Measurements from ENCODE around the gene IGIP. TPM values are rescaled to one million over a fixed set of nuclear protein-coding genes. Genes with fewer than 3 reads are reported as not detected.

Gene IGIP
- polyA plus RNA-seq, 3 donors = 0.08 to 0.75 TPM; not detected in 1

- no peak overlapping the region for H3K4me2 ChIP-seq (replicated peaks; ENCODE audit: extremely low read depth, low read length, poor library complexity, severe bottlenecking)
- H3K9me3 ChIP-seq (replicated peaks in 1 of 2; ENCODE audit: control insufficient read depth in 1 of 2, insufficient read depth in 1 of 2, low read length in 2 of 2) = no peaks in the 10 kb centered on the region
- peaks cover 0 to 6% (median 2%) of the 10 kb centered on the region in 3 donors for H3K27me3 Mint-ChIP-seq (ENCODE audit: low read depth in 3 of 3)
- H3K36me3 ChIP-seq (replicated peaks in 1 of 2; ENCODE audit: control insufficient read depth in 1 of 2, insufficient read depth in 2 of 2, low read length in 2 of 2) = no peaks in the 10 kb centered on the region
- no peak overlapping the region for H3K4me3 ChIP-seq (replicated peaks in 1 of 3; ENCODE audit: low read depth in 2 of 3, low read length in 3 of 3)
- peaks cover 22% of the 10 kb centered on the region for H4K20me1 ChIP-seq (ENCODE audit: insufficient read depth, low read length)
- no peaks in the 10 kb centered on the region for H3K27me3 ChIP-seq (ENCODE audit: control insufficient read depth in 2 of 2, insufficient read depth in 2 of 2, low read length in 2 of 2)
- peaks cover 19 to 25% of the 10 kb centered on the region in 2 donors for H3K4me1 ChIP-seq (ENCODE audit: control insufficient read depth in 1 of 2, insufficient read depth in 2 of 2, low read length in 2 of 2)
- intact Hi-C loops (cut with micrococcal nuclease) = no loop called here
- no peaks in the 10 kb centered on the region for H3K36me3 Mint-ChIP-seq
- no peak for DNase-seq
- no peaks in the 10 kb centered on the region for H3K9me3 Mint-ChIP-seq
- H3K9ac ChIP-seq (ENCODE audit: insufficient read depth, low read length, poor library complexity, severe bottlenecking) = no peak overlapping the region
- 100% methylated on average over 1 of the region's 5 CpGs for WGBS (ENCODE audit: insufficient coverage)
- TF ChIP-seq CTCF (IDR thresholded peaks at IDR 0.05) = no peak
- no peak overlapping the region for H2AFZ ChIP-seq (ENCODE audit: insufficient read depth, low read depth, low read length, poor library complexity, severe bottlenecking)
- H3K79me2 ChIP-seq (ENCODE audit: insufficient read depth, low read length) = peaks cover 3% of the 10 kb centered on the region
- peaks cover 31% of the 10 kb centered on the region for H3K4me1 Mint-ChIP-seq
- H3K27ac ChIP-seq (ENCODE audit: low read depth in 1 of 2, low read length in 2 of 2) = no peak overlapping the region
- H3K4me3 Mint-ChIP-seq = no peak overlapping the region
- peak overlapping the region in 1 of 7 donors; percentile 18 for H3K27ac Mint-ChIP-seq
Observed at GRCh38 chr5:140130949-140131733, 5.4 kb downstream of the IGIP start.

GRCh38 chr5:140131967-140132409, 6.3 kb downstream of the IGIP start:
- Mint-ChIP-seq H3K4me3 (no peak overlapping the region), H3K27me3 (ENCODE audit: low read depth in 3 of 3) (peaks cover 0 to 6% (median 2%) of the 10 kb centered on the region in 3 donors), H3K4me1 (peaks cover 31% of the 10 kb centered on the region), H3K9me3 (no peaks in the 10 kb centered on the region), H3K36me3 (no peaks in the 10 kb centered on the region), H3K27ac (peak overlapping the region in 4 of 7 donors; percentile 35 to 82 (median 75))
- peak; percentile 73 to 88 (median 87) for DNase-seq
- H2AFZ ChIP-seq (ENCODE audit: insufficient read depth, low read depth, low read length, poor library complexity, severe bottlenecking) = no peak overlapping the region
- H3K79me2 ChIP-seq (ENCODE audit: insufficient read depth, low read length) = peaks cover 3% of the 10 kb centered on the region
- intact Hi-C loops (cut with micrococcal nuclease) = no loop called here
- no peak overlapping the region for H3K9ac ChIP-seq (ENCODE audit: insufficient read depth, low read length, poor library complexity, severe bottlenecking)
- H3K27ac ChIP-seq (ENCODE audit: low read depth in 1 of 2, low read length in 2 of 2) = peak overlapping the region in 1 of 2 donors; percentile 27
- H3K36me3 ChIP-seq (replicated peaks in 1 of 2; ENCODE audit: control insufficient read depth in 1 of 2, insufficient read depth in 2 of 2, low read length in 2 of 2) = no peaks in the 10 kb centered on the region
- H4K20me1 ChIP-seq (ENCODE audit: insufficient read depth, low read length) = peaks cover 22% of the 10 kb centered on the region
- no peak for TF ChIP-seq CTCF (IDR thresholded peaks at IDR 0.05)
- no CpG with 5 or more reads among the region's 3 CpGs for WGBS (ENCODE audit: insufficient coverage)
- no peaks in the 10 kb centered on the region for H3K9me3 ChIP-seq (replicated peaks in 1 of 2; ENCODE audit: control insufficient read depth in 1 of 2, insufficient read depth in 1 of 2, low read length in 2 of 2)
- H3K27me3 ChIP-seq (ENCODE audit: control insufficient read depth in 2 of 2, insufficient read depth in 2 of 2, low read length in 2 of 2) = no peaks in the 10 kb centered on the region
- H3K4me1 ChIP-seq (ENCODE audit: control insufficient read depth in 1 of 2, insufficient read depth in 2 of 2, low read length in 2 of 2) = peaks cover 19 to 25% of the 10 kb centered on the region in 2 donors
- H3K4me3 ChIP-seq (replicated peaks in 1 of 3; ENCODE audit: low read depth in 2 of 3, low read length in 3 of 3) = no peak overlapping the region
- H3K4me2 ChIP-seq (replicated peaks; ENCODE audit: extremely low read depth, low read length, poor library complexity, severe bottlenecking) = peak overlapping the region; percentile 21
